ENCODE results near the gene LRRC37A3. TPM values are rescaled to one million over a fixed set of nuclear protein-coding genes. Genes with fewer than 3 reads are reported as not detected.
"Not testable (repeated sequence)": the region's sequence is repeated elsewhere in the genome, so short reads cannot be mapped to it uniquely, and the experiment has no call there.

The LRRC37A3 gene
- total and polyA plus RNA-seq, 2 donors = 7.9 to 8.5 TPM

DNA sequence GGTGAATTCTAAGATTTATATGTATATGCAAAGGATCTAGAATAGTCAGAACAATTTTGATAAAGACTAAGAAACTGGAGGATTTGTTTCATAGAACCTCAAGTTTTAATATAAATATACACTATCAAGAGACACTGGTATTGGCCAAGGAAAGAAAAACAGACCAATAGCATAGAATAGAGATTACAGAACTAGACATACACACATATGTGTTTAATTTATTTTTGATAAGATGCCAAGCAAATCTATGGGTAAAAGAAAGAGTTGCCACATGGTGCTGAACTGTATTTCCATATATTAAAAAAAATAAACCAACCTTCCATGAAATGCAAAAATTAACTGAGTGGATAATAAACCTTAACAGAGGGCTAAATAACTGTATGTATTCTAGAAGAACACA lies 27.9 kb upstream of the LRRC37A3 start:
- Histone ChIP-seq H3K27me3 (ENCODE audit: control insufficient read depth in 2 of 2, insufficient read depth in 1 of 2, low read length in 1 of 2) (no peaks in the 10 kb centered on the region), H3K9me3 (ENCODE audit: control insufficient read depth in 2 of 2, insufficient read depth in 1 of 2, low read length in 1 of 2) (no peaks in the 10 kb centered on the region), H3K36me3 (ENCODE audit: control insufficient read depth in 2 of 2, insufficient read depth in 2 of 2, low read length in 1 of 2) (no peaks in the 10 kb centered on the region), H3K4me3 (ENCODE audit: low read length in 2 of 2) (no peak overlapping the region), H3K27ac (ENCODE audit: low read depth in 1 of 2, low read length in 1 of 2) (no peak overlapping the region), H3K4me1 (ENCODE audit: control insufficient read depth in 2 of 2, insufficient read depth in 2 of 2, low read length in 2 of 2) (no peaks in the 10 kb centered on the region)
- DNase-seq (ENCODE audit: low read depth in 6 of 9, low spot score in 9 of 9) = no peak

DNA sequence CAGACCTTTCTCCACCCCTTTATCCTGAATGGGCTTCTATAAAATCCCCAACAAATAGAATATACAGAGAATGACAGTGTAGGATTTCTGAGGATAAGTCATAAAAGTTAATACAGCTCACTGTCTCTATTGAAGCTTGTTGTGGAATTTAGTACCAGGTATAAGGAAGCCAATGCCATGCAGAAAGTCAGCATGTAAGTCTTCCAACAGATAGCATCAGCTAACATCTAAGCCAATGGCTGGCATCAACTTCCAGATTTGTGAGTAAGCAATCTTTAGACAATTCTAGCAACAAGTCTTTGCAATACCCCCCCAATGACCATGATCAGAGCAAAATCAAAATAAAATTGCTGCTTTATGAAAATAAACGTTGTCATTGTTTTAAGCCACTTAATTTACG lies 22.5 kb upstream of the LRRC37A3 start:
- H3K4me3 ChIP-seq (ENCODE audit: low read length in 2 of 2) = no peak overlapping the region
- no peaks in the 10 kb centered on the region for H3K4me1 ChIP-seq (ENCODE audit: control insufficient read depth in 2 of 2, insufficient read depth in 2 of 2, low read length in 2 of 2)
- H3K27me3 ChIP-seq (ENCODE audit: control insufficient read depth in 2 of 2, insufficient read depth in 1 of 2, low read length in 1 of 2) = no peaks in the 10 kb centered on the region
- H3K9me3 ChIP-seq (ENCODE audit: control insufficient read depth in 2 of 2, insufficient read depth in 1 of 2, low read length in 1 of 2) = no peaks in the 10 kb centered on the region
- H3K27ac ChIP-seq (ENCODE audit: low read depth in 1 of 2, low read length in 1 of 2) = no peak overlapping the region
- no peak for DNase-seq (ENCODE audit: low read depth in 6 of 9, low spot score in 9 of 9)
- WGBS = 98% methylated on average over 2 of the region's 2 CpGs
- no peaks in the 10 kb centered on the region for H3K36me3 ChIP-seq (ENCODE audit: control insufficient read depth in 2 of 2, insufficient read depth in 2 of 2, low read length in 1 of 2)

DNA sequence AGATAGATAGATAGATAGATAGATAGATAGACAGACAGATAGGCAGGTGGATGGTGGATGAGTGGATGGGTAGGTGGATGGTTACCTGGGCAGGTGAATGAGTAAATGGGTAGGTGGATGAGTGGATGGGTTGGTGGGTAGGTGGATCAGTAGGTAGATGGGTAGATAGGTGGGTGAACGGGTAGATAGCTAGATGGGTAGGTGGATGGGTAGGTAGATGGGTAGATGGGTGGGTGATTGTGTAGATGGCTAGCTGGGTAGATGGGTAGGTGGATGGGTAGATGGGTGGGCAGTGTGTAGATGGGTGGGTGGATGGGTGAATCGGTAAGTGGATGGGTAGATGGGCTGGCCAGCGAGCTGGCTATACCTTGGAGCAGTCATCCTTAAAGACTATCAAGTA lies 21.8 kb upstream of the LRRC37A3 start:
- H3K27me3 ChIP-seq (ENCODE audit: control insufficient read depth in 2 of 2, insufficient read depth in 1 of 2, low read length in 1 of 2) = no peaks in the 10 kb centered on the region
- no peaks in the 10 kb centered on the region for H3K36me3 ChIP-seq (ENCODE audit: control insufficient read depth in 2 of 2, insufficient read depth in 2 of 2, low read length in 1 of 2)
- no peak for DNase-seq (ENCODE audit: low read depth in 6 of 9, low spot score in 9 of 9)
- no peaks in the 10 kb centered on the region for H3K9me3 ChIP-seq (ENCODE audit: control insufficient read depth in 2 of 2, insufficient read depth in 1 of 2, low read length in 1 of 2)
- no peak overlapping the region for H3K4me3 ChIP-seq (ENCODE audit: low read length in 2 of 2)
- no peak overlapping the region for H3K27ac ChIP-seq (ENCODE audit: low read depth in 1 of 2, low read length in 1 of 2)
- WGBS = 97% methylated on average over 3 of the region's 3 CpGs
- H3K4me1 ChIP-seq (ENCODE audit: control insufficient read depth in 2 of 2, insufficient read depth in 2 of 2, low read length in 2 of 2) = no peaks in the 10 kb centered on the region

DNA sequence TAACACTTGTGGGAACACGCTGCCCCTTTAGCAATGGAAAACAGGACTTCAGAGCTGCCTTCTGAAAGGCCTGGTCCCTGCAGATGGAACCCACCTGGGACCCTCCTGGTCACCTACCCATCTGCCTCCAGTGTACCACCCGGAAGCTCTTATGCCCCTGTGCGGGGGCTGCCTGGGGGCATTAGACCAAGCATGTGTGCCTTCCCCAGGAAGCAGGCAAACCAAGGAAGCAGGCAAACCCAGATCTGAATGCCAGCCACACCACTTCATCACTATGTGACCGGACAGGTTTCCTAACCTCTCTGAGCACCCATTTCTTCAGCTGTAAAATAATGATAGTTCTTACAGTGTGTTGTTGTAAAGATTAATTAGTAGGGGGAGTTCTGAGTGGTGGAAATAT lies 20.8 kb upstream of the LRRC37A3 start:
- H3K4me1 ChIP-seq (ENCODE audit: control insufficient read depth in 2 of 2, insufficient read depth in 2 of 2, low read length in 2 of 2) = no peaks in the 10 kb centered on the region
- no peak overlapping the region for H3K4me3 ChIP-seq (ENCODE audit: low read length in 2 of 2)
- no peaks in the 10 kb centered on the region for H3K27me3 ChIP-seq (ENCODE audit: control insufficient read depth in 2 of 2, insufficient read depth in 1 of 2, low read length in 1 of 2)
- no peak for DNase-seq (ENCODE audit: low read depth in 6 of 9, low spot score in 9 of 9)
- 97% methylated on average over 4 of the region's 4 CpGs for WGBS
- no peaks in the 10 kb centered on the region for H3K36me3 ChIP-seq (ENCODE audit: control insufficient read depth in 2 of 2, insufficient read depth in 2 of 2, low read length in 1 of 2)
- H3K9me3 ChIP-seq (ENCODE audit: control insufficient read depth in 2 of 2, insufficient read depth in 1 of 2, low read length in 1 of 2) = no peaks in the 10 kb centered on the region
- no peak overlapping the region for H3K27ac ChIP-seq (ENCODE audit: low read depth in 1 of 2, low read length in 1 of 2)

DNA sequence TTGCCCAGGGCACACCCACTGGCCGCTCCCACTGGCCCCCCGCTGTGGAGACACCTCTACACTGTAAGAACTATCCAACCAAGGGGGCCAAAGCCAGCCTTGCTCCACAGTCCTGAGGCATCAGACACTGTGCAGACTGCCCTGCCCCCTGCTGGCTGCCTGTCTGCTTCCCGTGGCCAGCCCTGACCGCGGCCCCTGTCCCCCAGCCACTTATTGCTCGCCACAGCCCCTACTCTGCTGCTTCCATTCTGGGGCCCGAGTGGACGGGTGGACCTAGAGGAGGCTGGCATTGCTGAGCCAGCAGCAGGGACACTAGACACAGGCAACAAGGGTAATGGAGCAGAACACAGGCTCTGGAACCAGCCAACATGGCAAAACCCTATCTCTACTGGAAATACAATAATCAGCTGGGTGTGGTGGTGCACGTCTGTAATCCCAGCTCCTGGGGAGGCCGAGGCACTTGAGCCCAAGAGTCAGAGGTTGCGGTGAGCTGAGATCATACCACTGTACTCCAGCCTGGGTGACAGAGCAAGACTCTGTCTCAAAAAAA lies 19.7 kb upstream of the LRRC37A3 start:
- no peaks in the 10 kb centered on the region for H3K27me3 ChIP-seq (ENCODE audit: control insufficient read depth in 2 of 2, insufficient read depth in 1 of 2, low read length in 1 of 2)
- no peaks in the 10 kb centered on the region for H3K36me3 ChIP-seq (ENCODE audit: control insufficient read depth in 2 of 2, insufficient read depth in 2 of 2, low read length in 1 of 2)
- WGBS = 53% methylated on average over 11 of the region's 11 CpGs
- no peaks in the 10 kb centered on the region for H3K4me1 ChIP-seq (ENCODE audit: control insufficient read depth in 2 of 2, insufficient read depth in 2 of 2, low read length in 2 of 2)
- H3K9me3 ChIP-seq (ENCODE audit: control insufficient read depth in 2 of 2, insufficient read depth in 1 of 2, low read length in 1 of 2) = no peaks in the 10 kb centered on the region
- no peak overlapping the region for H3K27ac ChIP-seq (ENCODE audit: low read depth in 1 of 2, low read length in 1 of 2)
- DNase-seq (ENCODE audit: low read depth in 6 of 9, low spot score in 9 of 9) = peak in 3 of 9 donors; percentile 31 to 48 (median 35)
- H3K4me3 ChIP-seq (ENCODE audit: low read length in 2 of 2) = no peak overlapping the region

DNA sequence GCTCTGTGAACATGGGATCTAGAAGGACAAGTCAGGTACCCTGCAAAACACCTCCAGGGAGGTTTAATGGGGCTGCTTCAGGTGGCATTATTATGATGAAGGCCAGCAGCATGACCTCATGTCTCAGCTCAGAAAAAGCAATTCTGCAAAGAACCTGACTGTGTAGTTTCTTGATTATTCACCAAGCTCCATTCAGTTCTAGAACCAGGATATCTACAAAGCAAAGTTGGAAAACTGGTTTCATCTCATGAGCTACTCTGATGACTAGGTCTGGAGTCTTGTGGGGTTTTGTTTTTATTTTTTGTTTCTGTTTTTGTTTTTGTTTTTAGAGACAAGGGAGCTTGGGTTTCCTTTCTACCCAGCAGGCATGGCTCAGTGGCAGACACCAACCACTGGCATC lies 19.0 kb upstream of the LRRC37A3 start:
- H3K27me3 ChIP-seq (ENCODE audit: control insufficient read depth in 2 of 2, insufficient read depth in 1 of 2, low read length in 1 of 2) = no peaks in the 10 kb centered on the region
- no peaks in the 10 kb centered on the region for H3K9me3 ChIP-seq (ENCODE audit: control insufficient read depth in 2 of 2, insufficient read depth in 1 of 2, low read length in 1 of 2)
- H3K27ac ChIP-seq (ENCODE audit: low read depth in 1 of 2, low read length in 1 of 2) = no peak overlapping the region
- no peaks in the 10 kb centered on the region for H3K4me1 ChIP-seq (ENCODE audit: control insufficient read depth in 2 of 2, insufficient read depth in 2 of 2, low read length in 2 of 2)
- H3K4me3 ChIP-seq (ENCODE audit: low read length in 2 of 2) = no peak overlapping the region
- DNase-seq (ENCODE audit: low read depth in 6 of 9, low spot score in 9 of 9) = no peak
- no peaks in the 10 kb centered on the region for H3K36me3 ChIP-seq (ENCODE audit: control insufficient read depth in 2 of 2, insufficient read depth in 2 of 2, low read length in 1 of 2)

DNA sequence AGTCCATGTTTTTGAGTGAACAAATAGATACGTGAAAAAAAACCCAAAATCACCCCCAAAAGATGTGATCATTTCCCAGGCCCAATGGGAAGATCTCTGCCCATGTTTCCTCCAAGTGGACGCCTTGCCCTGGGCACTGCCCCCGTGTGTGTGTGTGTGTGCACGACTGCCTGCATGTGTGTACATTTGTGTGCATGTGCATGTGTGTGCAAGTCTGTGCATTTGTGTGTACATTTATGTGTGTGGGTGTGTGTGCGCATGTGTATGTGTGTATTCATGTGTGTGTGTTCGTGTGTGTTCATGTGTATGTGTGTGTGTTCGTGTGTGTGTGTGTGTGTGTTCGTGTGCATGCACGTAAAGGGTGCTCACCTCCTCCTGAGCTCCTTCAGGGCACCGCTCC lies 16.8 kb upstream of the LRRC37A3 start:
- H3K36me3 ChIP-seq (ENCODE audit: control insufficient read depth in 2 of 2, insufficient read depth in 2 of 2, low read length in 1 of 2) = no peaks in the 10 kb centered on the region

DNA sequence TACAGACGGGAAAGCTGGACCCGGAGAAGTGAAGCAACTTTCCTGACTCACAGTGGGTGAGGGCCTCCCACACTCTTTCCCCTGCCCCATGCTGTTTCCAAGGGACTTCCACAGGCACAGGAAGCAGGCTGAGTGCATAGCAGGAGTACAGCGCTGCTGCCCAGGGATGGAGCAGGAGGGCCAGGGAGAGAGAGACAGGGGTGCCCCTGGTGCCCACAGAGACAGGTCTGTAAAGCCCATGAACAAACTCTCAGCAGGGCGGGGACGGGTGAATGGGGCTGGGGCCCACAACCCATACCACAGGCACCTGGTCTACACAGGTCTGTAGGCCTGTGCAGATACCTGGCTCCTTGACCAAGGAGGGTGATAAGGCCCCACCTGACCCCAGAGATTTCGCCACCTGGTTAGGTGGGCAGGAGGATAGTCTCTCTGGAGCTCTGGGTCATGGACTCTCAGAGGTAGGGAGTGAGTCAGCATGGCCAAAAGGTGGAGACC lies 15.1 kb upstream of the LRRC37A3 start:
- not testable (repeated sequence) for H3K27ac ChIP-seq (ENCODE audit: low read depth in 1 of 2, low read length in 1 of 2); DNase-seq (ENCODE audit: low read depth in 6 of 9, low spot score in 9 of 9); H3K36me3 ChIP-seq (ENCODE audit: control insufficient read depth in 2 of 2, insufficient read depth in 2 of 2, low read length in 1 of 2); H3K27me3 ChIP-seq (ENCODE audit: control insufficient read depth in 2 of 2, insufficient read depth in 1 of 2, low read length in 1 of 2); H3K4me1 ChIP-seq (ENCODE audit: control insufficient read depth in 2 of 2, insufficient read depth in 2 of 2, low read length in 2 of 2); H3K4me3 ChIP-seq (ENCODE audit: low read length in 2 of 2); H3K9me3 ChIP-seq (ENCODE audit: control insufficient read depth in 2 of 2, insufficient read depth in 1 of 2, low read length in 1 of 2)
- 97% methylated on average over 6 of the region's 6 CpGs for WGBS

More for the DNA sequence above, 16.8 kb upstream of the LRRC37A3 start:
- Histone ChIP-seq H3K4me3 (ENCODE audit: low read length in 2 of 2) (no peak overlapping the region), H3K27me3 (ENCODE audit: control insufficient read depth in 2 of 2, insufficient read depth in 1 of 2, low read length in 1 of 2) (no peaks in the 10 kb centered on the region), H3K27ac (ENCODE audit: low read depth in 1 of 2, low read length in 1 of 2) (no peak overlapping the region), H3K9me3 (ENCODE audit: control insufficient read depth in 2 of 2, insufficient read depth in 1 of 2, low read length in 1 of 2) (no peaks in the 10 kb centered on the region), H3K4me1 (ENCODE audit: control insufficient read depth in 2 of 2, insufficient read depth in 2 of 2, low read length in 2 of 2) (no peaks in the 10 kb centered on the region)
- WGBS = 94% methylated on average over 10 of the region's 10 CpGs
- DNase-seq (ENCODE audit: low read depth in 6 of 9, low spot score in 9 of 9) = no peak

DNA sequence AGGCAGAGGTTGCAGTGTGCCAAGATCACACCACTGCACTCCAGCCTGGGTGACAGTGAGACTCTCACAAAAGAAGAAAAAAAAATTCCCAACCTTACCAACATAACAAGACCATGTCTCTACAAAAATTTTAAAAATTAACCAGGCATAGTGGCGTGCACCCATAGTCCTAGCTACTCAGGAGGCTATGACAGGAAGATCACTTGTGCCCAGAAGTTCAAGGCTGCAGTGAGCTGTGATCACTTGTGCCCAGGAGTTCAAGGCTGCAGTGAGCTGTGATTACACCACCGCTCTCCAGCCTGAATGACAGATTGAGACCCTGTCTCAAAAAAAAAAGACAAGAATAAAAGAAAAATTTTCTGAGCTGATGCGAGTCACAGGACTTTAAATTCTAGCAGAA lies 13.6 kb upstream of the LRRC37A3 start:
- H3K27me3 ChIP-seq (ENCODE audit: control insufficient read depth in 2 of 2, insufficient read depth in 1 of 2, low read length in 1 of 2); H3K36me3 ChIP-seq (ENCODE audit: control insufficient read depth in 2 of 2, insufficient read depth in 2 of 2, low read length in 1 of 2); H3K4me1 ChIP-seq (ENCODE audit: control insufficient read depth in 2 of 2, insufficient read depth in 2 of 2, low read length in 2 of 2); DNase-seq (ENCODE audit: low read depth in 6 of 9, low spot score in 9 of 9); H3K4me3 ChIP-seq (ENCODE audit: low read length in 2 of 2); H3K9me3 ChIP-seq (ENCODE audit: control insufficient read depth in 2 of 2, insufficient read depth in 1 of 2, low read length in 1 of 2); H3K27ac ChIP-seq (ENCODE audit: low read depth in 1 of 2, low read length in 1 of 2): not testable (repeated sequence)
- 97% methylated on average over 3 of the region's 3 CpGs for WGBS

DNA sequence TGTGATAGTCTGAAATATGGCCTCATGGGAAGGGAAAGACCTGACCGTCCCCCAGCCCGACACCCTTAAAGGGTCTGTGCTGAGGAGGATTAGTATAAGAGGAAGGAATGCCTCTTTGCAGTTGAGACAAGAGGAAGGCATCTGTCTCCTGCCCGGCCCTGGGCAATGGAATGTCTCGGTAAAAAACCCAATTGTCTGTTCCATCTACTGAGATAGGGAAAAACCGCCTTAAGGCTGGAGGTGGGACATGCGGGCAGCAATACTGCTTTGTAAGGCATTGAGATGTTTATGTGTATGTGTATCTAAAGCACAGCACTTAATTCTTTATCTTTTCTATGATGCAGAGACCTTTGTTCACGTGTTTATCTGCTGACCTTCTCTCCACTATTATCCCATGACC lies 11.1 kb upstream of the LRRC37A3 start:
- not testable (repeated sequence) for H3K36me3 ChIP-seq (ENCODE audit: control insufficient read depth in 2 of 2, insufficient read depth in 2 of 2, low read length in 1 of 2); H3K4me3 ChIP-seq (ENCODE audit: low read length in 2 of 2); H3K9me3 ChIP-seq (ENCODE audit: control insufficient read depth in 2 of 2, insufficient read depth in 1 of 2, low read length in 1 of 2); H3K27ac ChIP-seq (ENCODE audit: low read depth in 1 of 2, low read length in 1 of 2); DNase-seq (ENCODE audit: low read depth in 6 of 9, low spot score in 9 of 9); H3K4me1 ChIP-seq (ENCODE audit: control insufficient read depth in 2 of 2, insufficient read depth in 2 of 2, low read length in 2 of 2); H3K27me3 ChIP-seq (ENCODE audit: control insufficient read depth in 2 of 2, insufficient read depth in 1 of 2, low read length in 1 of 2)
- 96% methylated on average over 7 of the region's 7 CpGs for WGBS

Data from thymus (tissue), 11 donors.